Fibroblast of mammary gland (primary cell): Measurements from ENCODE around the gene DOK6.

Experiments
- DNase-seq: peaks from one replicate; pipeline ENCODE4 v3.0.0-alpha.2; 2010; ENCODE audit warnings: low read depth
- H3K4me3 ChIP-seq: 2 replicates; pipeline ENCODE4 v1.5.1; 2011; ENCODE audit warnings: low read depth, mild to moderate bottlenecking, low read length, moderate library complexity; ENCODE audit not compliant: control insufficient read depth
- CTCF ChIP-seq: conservative IDR thresholded peaks from 2 replicates; pipeline ENCODE4 v1.5.1; 2011; ENCODE audit warnings: low read depth, low read length, inconsistent platforms; ENCODE audit not compliant: control insufficient read depth, insufficient read depth

The DOK6 gene

GRCh38 chr18:69399253-69399652, 1.4 kb upstream of the DOK6 start:
- no peak for TF ChIP-seq CTCF
- DNase-seq: no peak
- H3K4me3 ChIP-seq: no peak overlapping the region

GRCh38 chr18:69400976-69401225, 213 bp downstream of the DOK6 start:
- no peak for TF ChIP-seq CTCF
- no peak for DNase-seq
- peak overlapping the region; percentile 45 for H3K4me3 ChIP-seq

- peak overlapping the region; percentile 45 for H3K4me3 ChIP-seq
- TF ChIP-seq CTCF: no peak
- DNase-seq: peak; percentile 28
Measured at GRCh38 chr18:69401226-69401971, 711 bp downstream of the DOK6 start.

GRCh38 chr18:69401972-69402532, 1.4 kb downstream of the DOK6 start:
- no peak for TF ChIP-seq CTCF
- DNase-seq: no peak
- peak overlapping the region; percentile 12 for H3K4me3 ChIP-seq

- TF ChIP-seq CTCF: no peak
- DNase-seq: no peak
- no peak overlapping the region for H3K4me3 ChIP-seq
Measured at GRCh38 chr18:69402533-69402989, 1.9 kb downstream of the DOK6 start.

GRCh38 chr18:69408522-69408921, 7.8 kb downstream of the DOK6 start:
- no peak for DNase-seq
- no peak overlapping the region for H3K4me3 ChIP-seq
- no peak for TF ChIP-seq CTCF

- no peak overlapping the region for H3K4me3 ChIP-seq
- no peak for TF ChIP-seq CTCF
- no peak for DNase-seq
Measured at GRCh38 chr18:69411199-69411598, 10.5 kb downstream of the DOK6 start.
